Endodermal cell (in vitro differentiated cells): ENCODE measurements around the gene ERH. TPM values are rescaled to one million over a fixed set of nuclear protein-coding genes. Genes with fewer than 3 reads are reported as not detected.
A peak's percentile ranks its signal among the peaks of the same experiment; 100 is the strongest.

Experiments
- DNase-seq: peaks from one replicate; pipeline ENCODE4 v3.0.0-alpha.2; 2017
- H3K27ac ChIP-seq: 2 replicates; pipeline ENCODE4 v1.5.1; 2013; ENCODE audit warnings: mild to moderate bottlenecking, low read depth, low read length, moderate library complexity
- H3K27me3 ChIP-seq: 2 replicates; pipeline ENCODE4 v1.6.1; 2013; ENCODE audit warnings: mild to moderate bottlenecking, low read length, moderate library complexity; ENCODE audit not compliant: insufficient read depth, control insufficient read depth, poor library complexity, severe bottlenecking
- H3K36me3 ChIP-seq: 2 replicates; pipeline ENCODE4 v1.7.0; 2013; ENCODE audit warnings: mild to moderate bottlenecking, low read length, moderate library complexity; ENCODE audit not compliant: control insufficient read depth, insufficient read depth
- H3K4me1 ChIP-seq: one replicate; pipeline ENCODE4 v1.7.0; 2013; ENCODE audit warnings: low read length; ENCODE audit not compliant: control insufficient read depth, insufficient read depth
- H3K4me3 ChIP-seq: 2 replicates; pipeline ENCODE4 v1.5.1; 2013; ENCODE audit warnings: mild to moderate bottlenecking, low read length, moderate library complexity
- H3K9ac ChIP-seq: 2 replicates; pipeline ENCODE4 v1.6.1; 2013; ENCODE audit warnings: mild to moderate bottlenecking, low read length, moderate library complexity; ENCODE audit not compliant: poor library complexity, severe bottlenecking; ENCODE audit errors: extremely low read depth
- H3K9me3 ChIP-seq: 2 replicates; pipeline ENCODE4 v1.6.1; 2013; ENCODE audit warnings: mild to moderate bottlenecking, low read length, moderate library complexity; ENCODE audit not compliant: control insufficient read depth
- H3K27ac Mint-ChIP-seq: 2 replicates; pipeline ENCODE4 v1.8.0; 2020; ENCODE audit warnings: mixed read lengths
- H3K27me3 Mint-ChIP-seq: 2 replicates; pipeline ENCODE4 v1.8.0; 2021; ENCODE audit warnings: mild to moderate bottlenecking, mixed read lengths; ENCODE audit not compliant: insufficient read depth
- H3K36me3 Mint-ChIP-seq: 2 replicates; pipeline ENCODE4 v1.8.0; 2020; ENCODE audit warnings: low read depth, mixed read lengths
- H3K4me1 Mint-ChIP-seq: 2 replicates; pipeline ENCODE4 v1.8.0; 2020; ENCODE audit warnings: mixed read lengths
- H3K4me3 Mint-ChIP-seq: 2 replicates; pipeline ENCODE4 v1.8.0; 2020; ENCODE audit warnings: mild to moderate bottlenecking, moderate library complexity, mixed read lengths
- H3K9me3 Mint-ChIP-seq: 2 replicates; pipeline ENCODE4 v1.8.0; 2020; ENCODE audit warnings: mild to moderate bottlenecking, mixed read lengths
- CTCF ChIP-seq: fragments of 200-600 bp; sonication (generic); conservative IDR thresholded peaks from 2 replicates; pipeline ENCODE4 v1.5.0; 2021; ENCODE audit warnings: antibody characterized with exemption, mild to moderate bottlenecking
- WGBS, 2 experiments: methylation state at CpG; one replicate each; pipeline versions ENCODE4 v1.1.5 to v1.1.7; 2013; ENCODE audit warnings: missing lambda C conversion rate in 2 of 2, mixed read lengths in 1 of 2; ENCODE audit not compliant: insufficient coverage in 1 of 2, insufficient read length in 1 of 2; 5-methylcytosine and 5-hydroxymethylcytosine counted together
- total RNA-seq, 2 donors: library from RNA; stranded (reverse); fragmentation: NEBNext Ultra II Directional in 1 of 2; extraction: Animal tissue kit (Norgen Biotek cat#: 25700) in 1 of 2; gene quantifications; 2 replicates in 1 of 2; 3 replicates in 1 of 2; pipeline ENCODE4 v1.2.1, GENCODE V29; 2021

ERH gene
- total RNA-seq, 2 donors from 2014 or later = 325 to 340 TPM

- Histone ChIP-seq H3K4me3 (no peak overlapping the region), H3K4me1 (no peaks in the 10 kb centered on the region), H3K27me3 (no peaks in the 10 kb centered on the region), H3K27ac (no peak overlapping the region), H3K9ac (no peak overlapping the region), H3K9me3 (no peaks in the 10 kb centered on the region), H3K36me3 (no peaks in the 10 kb centered on the region)
- TF ChIP-seq CTCF = no peak
- no peak overlapping the region for H3K4me3 Mint-ChIP-seq
- no peaks in the 10 kb centered on the region for H3K27me3 Mint-ChIP-seq
- no peak overlapping the region for H3K27ac Mint-ChIP-seq
- 82 to 90% methylated on average over 2 to 4 of the region's 4 CpGs for WGBS, 2 experiments
- no peak for DNase-seq
- H3K36me3 Mint-ChIP-seq = no peaks in the 10 kb centered on the region
- peaks cover 2% of the 10 kb centered on the region for H3K4me1 Mint-ChIP-seq
- H3K9me3 Mint-ChIP-seq = no peaks in the 10 kb centered on the region
Observed at GRCh38 chr14:69363964-69364363, 34.1 kb downstream of the ERH start.

- DNase-seq = peak; percentile 87
- peaks cover 5% of the 10 kb centered on the region for H3K4me1 Mint-ChIP-seq
- H3K27me3 ChIP-seq = no peaks in the 10 kb centered on the region
Observed at GRCh38 chr14:69363055-69363454, 35.0 kb downstream of the ERH start.

GRCh38 chr14:69360438-69361108 lies 37.5 kb downstream of the ERH start:
- Mint-ChIP-seq H3K4me3 (no peak overlapping the region), H3K36me3 (no peaks in the 10 kb centered on the region), H3K27me3 (no peaks in the 10 kb centered on the region), H3K27ac (no peak overlapping the region), H3K9me3 (no peaks in the 10 kb centered on the region), H3K4me1 (peaks cover 5% of the 10 kb centered on the region)
- H3K4me3 ChIP-seq = no peak overlapping the region
- TF ChIP-seq CTCF = no peak
- H3K9me3 ChIP-seq = no peaks in the 10 kb centered on the region
- 88 to 93% methylated on average over 7 of the region's 7 CpGs for WGBS, 2 experiments
- H3K9ac ChIP-seq = no peak overlapping the region
- no peaks in the 10 kb centered on the region for H3K36me3 ChIP-seq
- H3K4me1 ChIP-seq = no peaks in the 10 kb centered on the region
- H3K27me3 ChIP-seq = no peaks in the 10 kb centered on the region
- H3K27ac ChIP-seq = no peak overlapping the region
- no peak for DNase-seq

More at GRCh38 chr14:69363055-69363454, 35.0 kb downstream of the ERH start:
- H3K4me3 ChIP-seq = no peak overlapping the region
- peak; percentile 85 for TF ChIP-seq CTCF
- H3K27ac ChIP-seq = no peak overlapping the region
- no peaks in the 10 kb centered on the region for H3K4me1 ChIP-seq
- H3K36me3 Mint-ChIP-seq = no peaks in the 10 kb centered on the region
- H3K4me3 Mint-ChIP-seq = no peak overlapping the region
- 55 to 60% methylated on average over 2 to 8 of the region's 9 CpGs for WGBS, 2 experiments
- H3K9ac ChIP-seq = no peak overlapping the region
- no peaks in the 10 kb centered on the region for H3K9me3 Mint-ChIP-seq
- no peaks in the 10 kb centered on the region for H3K9me3 ChIP-seq
- no peaks in the 10 kb centered on the region for H3K27me3 Mint-ChIP-seq
- no peaks in the 10 kb centered on the region for H3K36me3 ChIP-seq
- H3K27ac Mint-ChIP-seq = no peak overlapping the region
